ENCODE data around the gene WRAP53. TPM values are rescaled to one million over a fixed set of nuclear protein-coding genes. Genes with fewer than 3 reads are reported as not detected.
A peak's percentile ranks its signal among the peaks of the same experiment; 100 is the strongest.
"Not testable (repeated sequence)": the region's sequence is repeated elsewhere in the genome, so short reads cannot be mapped to it uniquely, and the experiment has no call there.

Gene WRAP53
- polyA plus RNA-seq (2013, experiment 1 of 4), result 36.6 TPM
- 36.5 TPM for polyA plus RNA-seq (2013, experiment 2 of 4)
- polyA plus RNA-seq (2013, experiment 3 of 4), result 28.5 TPM
- 30.5 TPM for polyA plus RNA-seq (2013, experiment 4 of 4)

GRCh38 chr17:7687908-7688807 is at the start of gene WRAP53:
Gene WRAP53, plus strand, starts transcription at chr17:7688477. Its CDS starts 172 bp downstream, at chr17:7688649.
- Histone ChIP-seq H3K4me3 (ENCODE audit: insufficient read depth, low read depth, low read length) (peak within 1 kb of the TSS; percentile 92), H3K27ac (ENCODE audit: insufficient read depth, low read depth, low read length, poor library complexity, severe bottlenecking) (peak within 1 kb of the TSS; percentile 99), H3K27me3 (ENCODE audit: control insufficient read depth, insufficient read depth, low read length, poor library complexity, severe bottlenecking) (no peaks in the 10 kb centered on the region), H3K4me1 (ENCODE audit: control insufficient read depth, insufficient read depth, low read length) (peaks cover 17% of the 10 kb centered on the region), H3K36me3 (ENCODE audit: control insufficient read depth, insufficient read depth, low read length) (no peaks in the 10 kb centered on the region), H3K9me3 (ENCODE audit: control insufficient read depth, low read length) (no peaks in the 10 kb centered on the region)
- WGBS, 2 experiments, result 0 to 1% methylated on average over 50 to 51 of the region's 51 CpGs

DNA sequence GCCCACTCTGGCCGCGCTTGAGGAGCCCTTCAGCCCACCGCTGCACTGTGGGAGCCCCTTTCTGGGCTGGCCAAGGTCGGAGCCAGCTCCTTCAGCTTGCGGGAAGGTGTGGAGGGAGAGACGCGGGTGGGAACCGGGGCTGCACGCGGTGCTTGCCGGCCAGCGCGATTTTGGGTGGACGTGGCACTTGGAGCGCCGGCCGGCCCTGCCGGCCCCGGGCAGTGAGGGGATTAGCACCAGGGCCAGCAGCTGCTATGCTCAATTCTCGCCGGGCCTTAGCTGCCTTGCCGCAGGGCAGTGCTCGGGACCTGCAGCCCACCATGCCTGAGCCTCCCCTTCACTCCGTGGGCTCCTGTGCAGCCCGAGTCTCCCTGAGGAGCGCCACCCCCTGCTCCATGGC is 47.5 kb upstream of the WRAP53 start:
- no peaks in the 10 kb centered on the region for H3K36me3 ChIP-seq (ENCODE audit: control insufficient read depth, insufficient read depth, low read length)
- no peaks in the 10 kb centered on the region for H3K4me1 ChIP-seq (ENCODE audit: control insufficient read depth, insufficient read depth, low read length)
- H3K4me3 ChIP-seq (ENCODE audit: insufficient read depth, low read depth, low read length), result no peak overlapping the region
- H3K27me3 ChIP-seq (ENCODE audit: control insufficient read depth, insufficient read depth, low read length, poor library complexity, severe bottlenecking), result no peaks in the 10 kb centered on the region
- 93% methylated on average over 26 of the region's 26 CpGs for WGBS, 2 experiments
- H3K9me3 ChIP-seq (ENCODE audit: control insufficient read depth, low read length), result no peaks in the 10 kb centered on the region
- H3K27ac ChIP-seq (ENCODE audit: insufficient read depth, low read depth, low read length, poor library complexity, severe bottlenecking), result no peak overlapping the region

DNA sequence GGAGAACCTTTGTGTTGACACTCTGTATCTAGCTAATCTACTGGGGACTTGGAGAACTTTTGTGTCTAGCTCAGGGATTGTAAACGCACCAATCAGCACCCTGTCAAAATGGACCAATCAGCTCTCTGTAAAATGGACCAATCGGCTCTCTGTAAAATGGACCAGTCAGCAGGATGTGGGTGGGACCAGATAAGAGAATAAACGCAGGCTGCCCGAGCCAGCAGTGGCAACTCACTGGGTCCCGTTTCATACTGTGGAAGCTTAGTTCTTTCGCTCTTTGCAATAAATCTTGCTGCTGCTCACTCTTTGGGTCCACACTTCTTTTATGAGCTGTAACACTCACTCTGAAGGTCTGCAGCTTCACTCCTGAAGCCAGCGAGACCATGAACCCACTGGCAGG is 46.6 kb upstream of the WRAP53 start:
- not testable (repeated sequence) for H3K27ac ChIP-seq (ENCODE audit: insufficient read depth, low read depth, low read length, poor library complexity, severe bottlenecking); H3K4me1 ChIP-seq (ENCODE audit: control insufficient read depth, insufficient read depth, low read length); H3K4me3 ChIP-seq (ENCODE audit: insufficient read depth, low read depth, low read length); H3K27me3 ChIP-seq (ENCODE audit: control insufficient read depth, insufficient read depth, low read length, poor library complexity, severe bottlenecking); H3K9me3 ChIP-seq (ENCODE audit: control insufficient read depth, low read length); H3K36me3 ChIP-seq (ENCODE audit: control insufficient read depth, insufficient read depth, low read length)
- 82 to 87% methylated on average over 7 of the region's 7 CpGs for WGBS, 2 experiments

GRCh38 chr17:7644775-7645174 is 43.5 kb upstream of the WRAP53 start:
- Histone ChIP-seq H3K36me3 (ENCODE audit: control insufficient read depth, insufficient read depth, low read length) (no peaks in the 10 kb centered on the region), H3K27me3 (ENCODE audit: control insufficient read depth, insufficient read depth, low read length, poor library complexity, severe bottlenecking) (no peaks in the 10 kb centered on the region), H3K27ac (ENCODE audit: insufficient read depth, low read depth, low read length, poor library complexity, severe bottlenecking) (no peak overlapping the region), H3K4me1 (ENCODE audit: control insufficient read depth, insufficient read depth, low read length) (no peaks in the 10 kb centered on the region), H3K4me3 (ENCODE audit: insufficient read depth, low read depth, low read length) (no peak overlapping the region), H3K9me3 (ENCODE audit: control insufficient read depth, low read length) (no peaks in the 10 kb centered on the region)
- 93 to 94% methylated on average over 4 of the region's 4 CpGs for WGBS, 2 experiments

DNA sequence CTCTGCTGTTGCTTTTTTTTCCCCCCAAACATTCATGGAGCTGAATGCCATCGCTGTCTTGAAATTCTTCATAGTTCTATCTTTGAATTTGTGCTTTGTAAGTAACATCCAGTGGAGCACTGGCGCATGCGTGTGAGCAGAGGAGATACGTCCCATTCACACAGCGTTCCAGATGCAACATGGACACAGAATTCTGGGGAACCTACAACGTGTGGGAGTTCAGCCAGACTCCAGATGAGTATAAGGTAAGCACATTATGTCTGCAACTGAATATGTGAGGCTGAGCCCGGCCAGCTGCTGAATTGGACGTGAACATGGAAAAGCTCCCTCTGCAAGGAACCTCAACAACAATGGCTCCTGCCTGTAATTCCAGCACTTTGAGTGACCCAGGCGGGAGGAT is 41.8 kb upstream of the WRAP53 start:
- Histone ChIP-seq H3K27me3 (ENCODE audit: control insufficient read depth, insufficient read depth, low read length, poor library complexity, severe bottlenecking) (peaks cover 7% of the 10 kb centered on the region), H3K4me3 (ENCODE audit: insufficient read depth, low read depth, low read length) (no peak overlapping the region), H3K4me1 (ENCODE audit: control insufficient read depth, insufficient read depth, low read length) (peaks cover 4% of the 10 kb centered on the region), H3K36me3 (ENCODE audit: control insufficient read depth, insufficient read depth, low read length) (no peaks in the 10 kb centered on the region), H3K27ac (ENCODE audit: insufficient read depth, low read depth, low read length, poor library complexity, severe bottlenecking) (no peak overlapping the region), H3K9me3 (ENCODE audit: control insufficient read depth, low read length) (no peaks in the 10 kb centered on the region)
- 85 to 89% methylated on average over 9 of the region's 9 CpGs for WGBS, 2 experiments

DNA sequence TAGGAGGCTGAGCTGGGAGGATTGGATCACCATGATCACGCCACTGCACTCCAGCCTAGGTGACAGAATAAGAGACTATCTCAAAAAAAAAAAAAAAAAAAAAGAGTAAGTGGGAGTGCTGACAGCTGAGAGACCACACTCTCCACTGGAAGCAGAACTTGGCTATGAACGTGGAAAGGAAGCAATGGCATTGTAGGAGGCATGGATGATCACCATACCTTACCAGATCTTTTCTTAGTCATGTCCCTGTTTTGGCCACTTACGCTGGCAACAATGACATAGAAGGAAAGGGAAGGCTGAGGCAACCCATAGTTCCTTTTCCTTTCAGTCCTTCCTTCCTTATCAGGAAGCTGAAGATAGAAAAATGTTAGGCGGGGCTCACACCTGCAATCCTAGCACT is 41.3 kb upstream of the WRAP53 start:
- Histone ChIP-seq H3K4me3 (ENCODE audit: insufficient read depth, low read depth, low read length) (no peak overlapping the region), H3K27me3 (ENCODE audit: control insufficient read depth, insufficient read depth, low read length, poor library complexity, severe bottlenecking) (peaks cover 12% of the 10 kb centered on the region), H3K9me3 (ENCODE audit: control insufficient read depth, low read length) (no peaks in the 10 kb centered on the region), H3K4me1 (ENCODE audit: control insufficient read depth, insufficient read depth, low read length) (peaks cover 4% of the 10 kb centered on the region), H3K36me3 (ENCODE audit: control insufficient read depth, insufficient read depth, low read length) (no peaks in the 10 kb centered on the region), H3K27ac (ENCODE audit: insufficient read depth, low read depth, low read length, poor library complexity, severe bottlenecking) (no peak overlapping the region)
- 88 to 95% methylated on average over 3 to 4 of the region's 4 CpGs for WGBS, 2 experiments

DNA sequence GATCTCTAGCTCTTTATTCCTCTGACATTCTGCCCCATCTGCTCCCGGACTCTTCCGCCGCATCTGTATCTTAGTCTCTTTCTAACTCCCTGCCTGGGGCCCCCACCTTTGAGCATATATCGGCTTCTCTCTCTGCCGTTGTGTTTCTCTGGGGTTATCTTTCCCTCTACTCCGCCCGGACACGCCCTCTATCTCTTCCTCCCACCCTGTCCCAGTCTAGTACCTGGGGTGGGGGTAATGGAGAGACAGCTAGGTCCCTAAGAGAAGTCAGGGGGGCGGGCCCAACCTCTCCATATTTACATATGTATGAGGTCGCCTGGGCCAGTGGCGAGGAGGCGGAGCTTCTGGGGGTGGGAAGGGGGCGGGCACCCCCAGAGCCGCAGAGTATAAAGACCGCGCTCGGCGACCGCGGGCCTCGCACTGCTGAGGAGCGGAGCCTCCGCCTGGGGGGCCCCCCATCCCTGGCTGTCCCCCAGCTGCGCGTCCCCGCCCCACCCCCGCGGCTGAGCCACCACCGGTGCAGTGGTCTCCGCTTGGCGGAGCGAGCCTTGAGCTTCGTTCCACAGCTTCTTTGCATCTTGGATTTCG is 37.7 kb upstream of the WRAP53 start, which contains the start of gene ATP1B2:
Gene ATP1B2, plus strand, starts transcription at position 418 of the 588 bp plus-strand sequence. CDS start 593 bp downstream, outside the sequence.
- Histone ChIP-seq H3K27me3 (ENCODE audit: control insufficient read depth, insufficient read depth, low read length, poor library complexity, severe bottlenecking) (peaks cover 22% of the 10 kb centered on the region), H3K9me3 (ENCODE audit: control insufficient read depth, low read length) (no peaks in the 10 kb centered on the region)

GRCh38 chr17:7651097-7651664 is 37.1 kb upstream of the WRAP53 start:
- H3K4me3 ChIP-seq (ENCODE audit: insufficient read depth, low read depth, low read length), result peak overlapping the region; percentile 64
- H3K4me1 ChIP-seq (ENCODE audit: control insufficient read depth, insufficient read depth, low read length), result peaks cover 4% of the 10 kb centered on the region
- 0 to 1% methylated on average over 45 of the region's 45 CpGs for WGBS, 2 experiments
- H3K9me3 ChIP-seq (ENCODE audit: control insufficient read depth, low read length), result no peaks in the 10 kb centered on the region
- H3K27ac ChIP-seq (ENCODE audit: insufficient read depth, low read depth, low read length, poor library complexity, severe bottlenecking), result no peak overlapping the region
- peaks cover 22% of the 10 kb centered on the region for H3K27me3 ChIP-seq (ENCODE audit: control insufficient read depth, insufficient read depth, low read length, poor library complexity, severe bottlenecking)
- H3K36me3 ChIP-seq (ENCODE audit: control insufficient read depth, insufficient read depth, low read length), result no peaks in the 10 kb centered on the region

More for the DNA sequence above, 37.7 kb upstream of the WRAP53 start, which contains the start of gene ATP1B2:
- Histone ChIP-seq H3K4me3 (ENCODE audit: insufficient read depth, low read depth, low read length) (peak within 1 kb of the TSS; percentile 64), H3K36me3 (ENCODE audit: control insufficient read depth, insufficient read depth, low read length) (no peaks in the 10 kb centered on the region), H3K27ac (ENCODE audit: insufficient read depth, low read depth, low read length, poor library complexity, severe bottlenecking) (no peak within 1 kb of the TSS), H3K4me1 (ENCODE audit: control insufficient read depth, insufficient read depth, low read length) (peaks cover 4% of the 10 kb centered on the region)
- 1% methylated on average over 32 to 34 of the region's 34 CpGs for WGBS, 2 experiments

DNA sequence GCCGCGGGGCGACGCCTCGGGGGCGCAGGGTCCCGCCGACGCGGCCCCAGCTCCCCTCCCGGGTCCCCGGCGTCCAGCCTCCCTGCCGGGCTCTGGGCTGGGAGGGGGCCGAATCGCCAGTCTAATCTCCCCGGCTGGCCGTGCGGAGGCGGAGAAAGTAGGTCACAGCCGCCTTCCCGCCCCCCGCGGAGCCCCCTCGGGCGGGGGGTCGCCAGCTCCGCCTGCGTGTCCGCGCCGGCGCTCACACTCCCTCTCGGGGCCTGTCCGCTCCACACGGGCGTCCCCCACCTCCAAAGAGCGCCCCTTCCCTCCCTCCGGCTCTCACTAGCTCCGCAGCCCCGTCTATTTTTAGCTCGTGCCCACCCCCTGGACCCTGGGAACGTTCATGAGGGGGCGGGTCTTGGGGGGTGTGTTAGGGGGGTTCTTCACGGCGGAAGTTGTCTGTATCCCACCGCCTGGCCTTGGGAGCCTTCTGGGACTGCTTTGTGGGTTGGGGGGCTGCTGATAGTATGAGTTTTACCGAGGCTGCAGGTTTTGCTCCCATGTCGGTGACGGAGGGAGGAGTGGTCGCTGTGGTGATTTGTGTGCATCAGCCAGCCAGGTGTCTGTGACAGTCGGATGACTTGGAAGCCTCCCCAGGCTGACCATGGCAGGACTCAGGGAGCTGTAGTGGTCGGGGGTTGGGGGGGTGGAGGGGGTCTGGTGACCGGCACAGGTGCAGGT is 36.5 kb upstream of the WRAP53 start:
- 5 to 6% methylated on average over 52 to 54 of the region's 54 CpGs for WGBS, 2 experiments
- H3K4me1 ChIP-seq (ENCODE audit: control insufficient read depth, insufficient read depth, low read length), result peaks cover 9% of the 10 kb centered on the region
- H3K4me3 ChIP-seq (ENCODE audit: insufficient read depth, low read depth, low read length), result peak overlapping the region; percentile 64
- H3K27ac ChIP-seq (ENCODE audit: insufficient read depth, low read depth, low read length, poor library complexity, severe bottlenecking), result no peak overlapping the region
- H3K9me3 ChIP-seq (ENCODE audit: control insufficient read depth, low read length), result no peaks in the 10 kb centered on the region
- H3K27me3 ChIP-seq (ENCODE audit: control insufficient read depth, insufficient read depth, low read length, poor library complexity, severe bottlenecking), result peaks cover 22% of the 10 kb centered on the region
- H3K36me3 ChIP-seq (ENCODE audit: control insufficient read depth, insufficient read depth, low read length), result no peaks in the 10 kb centered on the region

Data from ectodermal cell (in vitro differentiated cells).